ENCODE results near the gene LRCH1. TPM values are rescaled to one million over a fixed set of nuclear protein-coding genes. Genes with fewer than 3 reads are reported as not detected.
"Not testable (repeated sequence)": the region's sequence is repeated elsewhere in the genome, so short reads cannot be mapped to it uniquely, and the experiment has no call there.

LRCH1 gene
- total RNA-seq, 4 donors from 2014 or later, result 29.1 to 55.6 (median 36.2) TPM

- intact Hi-C loops (cut with DNase I; ENCODE audit: low total_unique reads), result no loop called here
- H3K4me1 ChIP-seq, result no peaks in the 10 kb centered on the region
- no peaks in the 10 kb centered on the region for H3K36me3 ChIP-seq
- no peak overlapping the region for H3K4me3 ChIP-seq
- no peak overlapping the region for H3K27ac ChIP-seq
- DNase-seq, result no peak
- TF ChIP-seq CTCF (IDR thresholded peaks at IDR 0.05), result no peak
- TF ChIP-seq POLR2A (IDR thresholded peaks at IDR 0.05), result no peak
- no peaks in the 10 kb centered on the region for H3K9me3 ChIP-seq
- no peaks in the 10 kb centered on the region for H3K27me3 ChIP-seq
Measured at GRCh38 chr13:46515803-46516202, 37.2 kb upstream of the LRCH1 start.

GRCh38 chr13:46516599-46517338, 36.2 kb upstream of the LRCH1 start:
- TF ChIP-seq CTCF (IDR thresholded peaks at IDR 0.05) (no peak), POLR2A (IDR thresholded peaks at IDR 0.05) (no peak)
- Histone ChIP-seq H3K9me3 (no peaks in the 10 kb centered on the region), H3K4me1 (no peaks in the 10 kb centered on the region), H3K4me3 (no peak overlapping the region), H3K36me3 (no peaks in the 10 kb centered on the region), H3K27me3 (no peaks in the 10 kb centered on the region), H3K27ac (no peak overlapping the region)
- DNase-seq, result no peak
- intact Hi-C loops (cut with DNase I; ENCODE audit: low total_unique reads), result no loop called here

- H3K4me1 ChIP-seq; H3K27ac ChIP-seq; DNase-seq; H3K27me3 ChIP-seq; intact Hi-C loops (cut with DNase I; ENCODE audit: low total_unique reads); H3K9me3 ChIP-seq; H3K4me3 ChIP-seq; H3K36me3 ChIP-seq: not testable (repeated sequence)
Measured at GRCh38 chr13:46517748-46518147, 35.2 kb upstream of the LRCH1 start.

- Histone ChIP-seq H3K27ac (no peak overlapping the region), H3K36me3 (no peaks in the 10 kb centered on the region), H3K9me3 (no peaks in the 10 kb centered on the region), H3K27me3 (no peaks in the 10 kb centered on the region), H3K4me3 (no peak overlapping the region), H3K4me1 (no peaks in the 10 kb centered on the region)
- intact Hi-C loops (cut with DNase I; ENCODE audit: low total_unique reads), result no loop called here
- no peak for DNase-seq
- no peak for TF ChIP-seq POLR2A (IDR thresholded peaks at IDR 0.05)
- no peak for TF ChIP-seq CTCF (IDR thresholded peaks at IDR 0.05)
Measured at GRCh38 chr13:46519182-46519581, 33.8 kb upstream of the LRCH1 start.

GRCh38 chr13:46520166-46520565, 32.8 kb upstream of the LRCH1 start:
- Histone ChIP-seq H3K4me3 (no peak overlapping the region), H3K27ac (peak overlapping the region in 1 of 2 donors; percentile 1), H3K4me1 (no peaks in the 10 kb centered on the region), H3K36me3 (no peaks in the 10 kb centered on the region), H3K27me3 (no peaks in the 10 kb centered on the region), H3K9me3 (no peaks in the 10 kb centered on the region)
- no peak for DNase-seq
- TF ChIP-seq CTCF (IDR thresholded peaks at IDR 0.05) (no peak), POLR2A (IDR thresholded peaks at IDR 0.05) (no peak)
- intact Hi-C loops (cut with DNase I; ENCODE audit: low total_unique reads), result no loop called here
